Mesenchymal stem cell (in vitro differentiated cells and primary cell): ENCODE results near the gene ABCD3.

Source experiments
- DNase-seq: peaks from one replicate; pipeline ENCODE4 v3.0.0-alpha.2; 2013
- H2AFZ ChIP-seq: one replicate; pipeline ENCODE4 v1.6.1; 2013; ENCODE audit warnings: low read depth, mild to moderate bottlenecking, control low read depth, inconsistent platforms, low read length, moderate library complexity
- H2AK5ac ChIP-seq: 2 replicates; pipeline ENCODE4 v1.6.1; 2013; ENCODE audit warnings: low read length, moderate library complexity, mild to moderate bottlenecking, inconsistent platforms; ENCODE audit not compliant: severe bottlenecking
- H2BK120ac ChIP-seq: one replicate; pipeline ENCODE4 v1.6.1; 2013; ENCODE audit warnings: low read depth, mild to moderate bottlenecking, inconsistent platforms, low read length, moderate library complexity
- H2BK12ac ChIP-seq, 2 experiments: one replicate each; pipeline ENCODE4 v1.6.1; 2013; ENCODE audit warnings: inconsistent platforms in 2 of 2, low read length in 2 of 2, mild to moderate bottlenecking in 2 of 2, moderate library complexity in 2 of 2, control low read depth in 1 of 2
- H2BK15ac ChIP-seq: one replicate; pipeline ENCODE4 v1.6.1; 2013; ENCODE audit warnings: mild to moderate bottlenecking, low read depth, inconsistent platforms; ENCODE audit not compliant: poor library complexity, severe bottlenecking
- H2BK5ac ChIP-seq: 2 replicates; pipeline ENCODE4 v1.6.1; 2013; ENCODE audit warnings: low read depth, mild to moderate bottlenecking, low read length, control low read depth, inconsistent platforms; ENCODE audit not compliant: poor library complexity, severe bottlenecking
- H3K14ac ChIP-seq, 2 experiments: one replicate each; pipeline ENCODE4 v1.6.1; 2013; ENCODE audit warnings: inconsistent platforms in 2 of 2, low read length in 2 of 2, control low read depth in 1 of 2, mild to moderate bottlenecking in 1 of 2, moderate library complexity in 1 of 2
- H3K18ac ChIP-seq, 2 experiments: one replicate each; pipeline ENCODE4 v1.6.1; 2013; ENCODE audit warnings: inconsistent platforms in 2 of 2, low read length in 2 of 2, control low read depth in 1 of 2, low read depth in 1 of 2, mild to moderate bottlenecking in 1 of 2
- H3K23ac ChIP-seq, 2 experiments: one replicate each; pipeline ENCODE4 v1.6.1; 2013; ENCODE audit warnings: inconsistent platforms in 2 of 2, low read length in 2 of 2, mild to moderate bottlenecking in 2 of 2, moderate library complexity in 2 of 2, control low read depth in 1 of 2
- H3K27ac ChIP-seq: 2 replicates; pipeline ENCODE4 v1.5.1; 2013; ENCODE audit warnings: mild to moderate bottlenecking, moderate library complexity, low read length, control low read depth, inconsistent platforms; ENCODE audit not compliant: poor library complexity, severe bottlenecking
- H3K27me3 ChIP-seq, 2 experiments: 2 replicates each; pipeline versions ENCODE4 v1.6.1 to v1.7.0; 2013; ENCODE audit warnings: low read length in 2 of 2, mild to moderate bottlenecking in 2 of 2, moderate library complexity in 2 of 2, control low read depth in 1 of 2, inconsistent platforms in 1 of 2; ENCODE audit not compliant: control insufficient read depth in 1 of 2, insufficient read depth in 1 of 2
- H3K36me3 ChIP-seq, 2 experiments: 2 replicates each; pipeline versions ENCODE4 v1.6.1 to v1.7.0; 2013; ENCODE audit warnings: low read length in 2 of 2, control low read depth in 1 of 2, inconsistent platforms in 1 of 2, low read depth in 1 of 2, mild to moderate bottlenecking in 1 of 2; ENCODE audit not compliant: insufficient read depth in 2 of 2, control insufficient read depth in 1 of 2
- H3K4ac ChIP-seq, 2 experiments: one replicate each; pipeline ENCODE4 v1.6.1; 2013; ENCODE audit warnings: inconsistent platforms in 2 of 2, low read length in 2 of 2, mild to moderate bottlenecking in 2 of 2, moderate library complexity in 2 of 2, control low read depth in 1 of 2, low read depth in 1 of 2
- H3K4me1 ChIP-seq: 2 replicates; pipeline ENCODE4 v1.6.1; 2013; ENCODE audit warnings: low read depth, low read length, control low read depth; ENCODE audit not compliant: control insufficient read depth, insufficient read depth
- H3K4me2 ChIP-seq: 2 replicates; pipeline ENCODE4 v1.6.1; 2013; ENCODE audit warnings: low read length, mild to moderate bottlenecking, inconsistent platforms; ENCODE audit not compliant: poor library complexity, severe bottlenecking
- H3K4me3 ChIP-seq, 2 experiments: 2 replicates each; pipeline versions ENCODE4 v1.5.1 to v1.7.0; 2013; ENCODE audit warnings: low read length in 2 of 2, mild to moderate bottlenecking in 2 of 2, control low read depth in 1 of 2, low read depth in 1 of 2; ENCODE audit not compliant: insufficient read depth in 1 of 2
- H3K79me1 ChIP-seq: replicated peaks from 2 replicates; pipeline ENCODE4 v1.6.1; 2013; ENCODE audit warnings: mild to moderate bottlenecking, control low read depth, low read length, inconsistent platforms; ENCODE audit not compliant: poor library complexity, severe bottlenecking
- H3K9ac ChIP-seq: 2 replicates; pipeline ENCODE4 v1.7.0; 2013; ENCODE audit warnings: mild to moderate bottlenecking, low read length, moderate library complexity
- H3K9me3 ChIP-seq: 2 replicates; pipeline ENCODE4 v1.7.0; 2013; ENCODE audit warnings: mild to moderate bottlenecking, low read length; ENCODE audit not compliant: control insufficient read depth
- H4K8ac ChIP-seq: one replicate; pipeline ENCODE4 v1.6.1; 2013; ENCODE audit warnings: inconsistent platforms, mild to moderate bottlenecking, low read length, moderate library complexity
- H4K91ac ChIP-seq: one replicate; pipeline ENCODE4 v1.6.1; 2013; ENCODE audit warnings: mild to moderate bottlenecking, low read length, inconsistent platforms
- WGBS: methylation state at CpG from one replicate; pipeline ENCODE4 v1.1.7; 2013; ENCODE audit warnings: mixed read lengths; 5-methylcytosine and 5-hydroxymethylcytosine counted together

Gene ABCD3

GRCh38 chr1:94384485-94385265 is 33.5 kb upstream of the ABCD3 start:
- no peak overlapping the region for H2AFZ ChIP-seq
- no peak overlapping the region for H3K9ac ChIP-seq
- H3K9me3 ChIP-seq: peaks cover 3% of the 10 kb centered on the region
- H2BK5ac ChIP-seq: peak overlapping the region; percentile 81
- H3K79me1 ChIP-seq: no peaks in the 10 kb centered on the region
- peak overlapping the region in 1 of 2 experiments; percentile 0 for H3K18ac ChIP-seq
- H2AK5ac ChIP-seq: peak overlapping the region; percentile 99
- H3K27ac ChIP-seq: peak overlapping the region; percentile 99
- H3K23ac ChIP-seq: no peak overlapping the region
- 65% methylated on average over 4 of the region's 4 CpGs for WGBS
- no peak overlapping the region for H3K4ac ChIP-seq
- H3K27me3 ChIP-seq: peaks cover 0 to 10% of the 10 kb centered on the region in 2 experiments
- no peak overlapping the region for H2BK15ac ChIP-seq
- H3K4me1 ChIP-seq: peaks cover 6% of the 10 kb centered on the region
- H3K36me3 ChIP-seq: no peaks in the 10 kb centered on the region
- no peak overlapping the region for H2BK120ac ChIP-seq
- H3K4me3 ChIP-seq: no peak overlapping the region
- H4K91ac ChIP-seq: no peak overlapping the region
- no peak overlapping the region for H2BK12ac ChIP-seq
- peak; percentile 4 for DNase-seq
- peak overlapping the region; percentile 52 for H3K4me2 ChIP-seq
- H3K14ac ChIP-seq: no peak overlapping the region
- H4K8ac ChIP-seq: no peak overlapping the region

- no peak overlapping the region for H2AFZ ChIP-seq
- 89% methylated on average over 1 of the region's 2 CpGs for WGBS
- no peaks in the 10 kb centered on the region for H3K36me3 ChIP-seq
- peaks cover 6% of the 10 kb centered on the region for H3K9me3 ChIP-seq
- H3K4me1 ChIP-seq: peaks cover 6% of the 10 kb centered on the region
- H2BK15ac ChIP-seq: no peak overlapping the region
- H2AK5ac ChIP-seq: no peak overlapping the region
- H3K14ac ChIP-seq: no peak overlapping the region
- no peak overlapping the region for H2BK12ac ChIP-seq
- H3K27ac ChIP-seq: peak overlapping the region; percentile 99
- H3K4me2 ChIP-seq: no peak overlapping the region
- H3K27me3 ChIP-seq: peaks cover 0 to 9% of the 10 kb centered on the region in 2 experiments
- DNase-seq: no peak
- H2BK5ac ChIP-seq: no peak overlapping the region
- no peak overlapping the region for H2BK120ac ChIP-seq
- H3K4me3 ChIP-seq: no peak overlapping the region
- no peak overlapping the region for H4K91ac ChIP-seq
- no peak overlapping the region for H3K4ac ChIP-seq
- H3K23ac ChIP-seq: no peak overlapping the region
- no peak overlapping the region for H3K9ac ChIP-seq
- H4K8ac ChIP-seq: no peak overlapping the region
- H3K79me1 ChIP-seq: no peaks in the 10 kb centered on the region
- H3K18ac ChIP-seq: no peak overlapping the region
These were observed 32.8 kb upstream of the ABCD3 start for GRCh38 chr1:94385308-94385929.

- H3K36me3 ChIP-seq: no peaks in the 10 kb centered on the region
- no peak overlapping the region for H2BK12ac ChIP-seq
- H2AFZ ChIP-seq: no peak overlapping the region
- H3K4ac ChIP-seq: no peak overlapping the region
- no peak overlapping the region for H4K91ac ChIP-seq
- H3K9ac ChIP-seq: no peak overlapping the region
- peaks cover 6% of the 10 kb centered on the region for H3K9me3 ChIP-seq
- H3K14ac ChIP-seq: no peak overlapping the region
- H3K4me1 ChIP-seq: peaks cover 4% of the 10 kb centered on the region
- H4K8ac ChIP-seq: no peak overlapping the region
- no peak overlapping the region for H2BK5ac ChIP-seq
- H3K27me3 ChIP-seq: peaks cover 0 to 16% of the 10 kb centered on the region in 2 experiments
- no peak for DNase-seq
- H2BK120ac ChIP-seq: no peak overlapping the region
- H2BK15ac ChIP-seq: no peak overlapping the region
- no peak overlapping the region for H3K27ac ChIP-seq
- no peak overlapping the region for H2AK5ac ChIP-seq
- no peaks in the 10 kb centered on the region for H3K79me1 ChIP-seq
- H3K18ac ChIP-seq: no peak overlapping the region
- no peak overlapping the region for H3K23ac ChIP-seq
- H3K4me3 ChIP-seq: no peak overlapping the region
- no peak overlapping the region for H3K4me2 ChIP-seq
- WGBS: 95% methylated on average over 2 of the region's 4 CpGs
These were observed 28.9 kb upstream of the ABCD3 start for GRCh38 chr1:94389298-94389697.

- DNase-seq: no peak
- H3K4me1 ChIP-seq: no peaks in the 10 kb centered on the region
- no peak overlapping the region for H3K27ac ChIP-seq
- no peaks in the 10 kb centered on the region for H3K79me1 ChIP-seq
- H2BK15ac ChIP-seq: no peak overlapping the region
- H3K4me2 ChIP-seq: no peak overlapping the region
- WGBS: 100% methylated on average over 1 of the region's 1 CpG
- no peaks in the 10 kb centered on the region for H3K36me3 ChIP-seq
- no peak overlapping the region for H2BK5ac ChIP-seq
- H2BK12ac ChIP-seq: no peak overlapping the region
- peaks cover 0 to 12% of the 10 kb centered on the region in 2 experiments for H3K27me3 ChIP-seq
- no peak overlapping the region for H3K23ac ChIP-seq
- H3K9me3 ChIP-seq: peaks cover 6% of the 10 kb centered on the region
- H3K4ac ChIP-seq: no peak overlapping the region
- no peak overlapping the region for H3K4me3 ChIP-seq
- H4K8ac ChIP-seq: no peak overlapping the region
- no peak overlapping the region for H2AK5ac ChIP-seq
- no peak overlapping the region for H3K14ac ChIP-seq
- H2BK120ac ChIP-seq: no peak overlapping the region
- no peak overlapping the region for H3K18ac ChIP-seq
- H4K91ac ChIP-seq: no peak overlapping the region
- H3K9ac ChIP-seq: no peak overlapping the region
- H2AFZ ChIP-seq: no peak overlapping the region
These were observed 23.9 kb upstream of the ABCD3 start for GRCh38 chr1:94394247-94394646.
